ENCODE results near the gene EIF4E3. TPM values are rescaled to one million over a fixed set of nuclear protein-coding genes. Genes with fewer than 3 reads are reported as not detected.

Gene EIF4E3
- polyA plus RNA-seq, 2 of the 4 experiments (the other 2 are of a cell fraction) = 2.3 to 5.5 TPM

- Histone ChIP-seq H3K27ac (no peak overlapping the region), H3K4me3 (no peak overlapping the region), H3K4me1 (no peaks in the 10 kb centered on the region), H3K9me3 (no peaks in the 10 kb centered on the region), H3K4me2 (no peak overlapping the region)
- no peak for TF ChIP-seq PBX3 (IDR thresholded peaks at IDR 0.05)
- no peak for TF ChIP-seq HOXB13 (CRISPR knock-in tag; IDR thresholded peaks at IDR 0.05; ENCODE audit: low read depth)
- TF ChIP-seq E2F6 (IDR thresholded peaks at IDR 0.05; ENCODE audit: borderline replicate concordance, low read depth) = no peak
- no peak for TF ChIP-seq MAX (IDR thresholded peaks at IDR 0.05)
- no peak for TF ChIP-seq FOSB (CRISPR knock-in tag; IDR thresholded peaks at IDR 0.05)
- no peak for TF ChIP-seq NPAS2 (CRISPR knock-in tag; IDR thresholded peaks at IDR 0.05; ENCODE audit: borderline replicate concordance)
- TF ChIP-seq ZC3H11A (IDR thresholded peaks at IDR 0.05) = no peak
- TF ChIP-seq RNF2 (IDR thresholded peaks at IDR 0.05; ENCODE audit: borderline replicate concordance, low read depth) = no peak
- no peak for TF ChIP-seq CHD4 (IDR thresholded peaks at IDR 0.05; ENCODE audit: borderline replicate concordance)
- TF ChIP-seq ELK1 (IDR thresholded peaks at IDR 0.05; ENCODE audit: low read depth, low read length) = no peak
- TF ChIP-seq REST (IDR thresholded peaks at IDR 0.05) = no peak
- TF ChIP-seq NR3C1 (IDR thresholded peaks at IDR 0.05) = no peak
- no peak for TF ChIP-seq CBX2 (IDR thresholded peaks at IDR 0.05; ENCODE audit: borderline replicate concordance, low read depth)
- no peak for TF ChIP-seq MAFK (IDR thresholded peaks at IDR 0.05; ENCODE audit: partially characterized antibody)
- no peak for TF ChIP-seq ZSCAN20 (CRISPR knock-in tag; IDR thresholded peaks at IDR 0.05)
- no peak for TF ChIP-seq JUN (IDR thresholded peaks at IDR 0.05)
- no peak for TF ChIP-seq JUNB (IDR thresholded peaks at IDR 0.05)
- TF ChIP-seq MAZ (IDR thresholded peaks at IDR 0.05; ENCODE audit: borderline replicate concordance, low read depth, low read length) = no peak
- no peak for TF ChIP-seq FOSL2 (IDR thresholded peaks at IDR 0.05)
- no peak for TF ChIP-seq FOSL2 (CRISPR knock-in tag; IDR thresholded peaks at IDR 0.05)
- WGBS (ENCODE audit: missing lambda C conversion rate) = 87% methylated on average over 1 of the region's 1 CpG
- ChIA-PET CTCF (interaction anchor here (1.0 to 1.2 kb wide), 2 partner anchors 11 to 56 kb away, joined by 3 read pairs; no protein-coding TSS in a partner anchor), POLR2A (no interaction called here)
- ATAC-seq (no peak), FAIRE-seq (no peak), DNase-seq (ENCODE audit: low read depth in 1 of 2, low spot score in 1 of 2) (no peak)
Measured at GRCh38 chr3:71673486-71673885, 51.7 kb downstream of the EIF4E3 start.

GRCh38 chr3:71672807-71673206 lies 52.4 kb downstream of the EIF4E3 start:
- Histone ChIP-seq H3K4me1 (no peaks in the 10 kb centered on the region), H3K4me3 (no peak overlapping the region), H3K9me3 (no peaks in the 10 kb centered on the region), H3K27ac (no peak overlapping the region), H3K4me2 (no peak overlapping the region)
- CTCF ChIA-PET = interaction anchor here (1.2 kb wide), 1 partner anchor 11 kb away, joined by 3 read pairs; no protein-coding TSS in a partner anchor
- DNase-seq (ENCODE audit: low read depth in 1 of 2, low spot score in 1 of 2) = no peak
- POLR2A ChIA-PET = no interaction called here
- WGBS (ENCODE audit: missing lambda C conversion rate) = 79% methylated on average over 6 of the region's 6 CpGs
- no peak for FAIRE-seq
- no peak for ATAC-seq
- TF ChIP-seq MAFK (IDR thresholded peaks at IDR 0.05; ENCODE audit: partially characterized antibody) = no peak
- no peak for TF ChIP-seq FOXS1 (CRISPR knock-in tag; IDR thresholded peaks at IDR 0.05)
- TF ChIP-seq EHMT2 (IDR thresholded peaks at IDR 0.05; ENCODE audit: low read depth) = no peak
- TF ChIP-seq EHF (CRISPR knock-in tag; IDR thresholded peaks at IDR 0.05) = no peak
- no peak for TF ChIP-seq ELK1 (IDR thresholded peaks at IDR 0.05; ENCODE audit: low read depth, low read length)
- no peak for TF ChIP-seq NFE2L2 (conservative IDR thresholded peaks at IDR 0.05; ENCODE audit: low read length)
- no peak for TF ChIP-seq CTCF (IDR thresholded peaks at IDR 0.05)
- no peak for TF ChIP-seq MAX (IDR thresholded peaks at IDR 0.05)

Measured in A549 (cell line).